ENCODE measurements around the gene IZUMO1.
"Not testable (repeated sequence)": the region's sequence is repeated elsewhere in the genome, so short reads cannot be mapped to it uniquely, and the experiment has no call there.

IZUMO1 gene
- total RNA-seq: 0 to 0.08 (median 0) reads per million in 4 donors

DNA sequence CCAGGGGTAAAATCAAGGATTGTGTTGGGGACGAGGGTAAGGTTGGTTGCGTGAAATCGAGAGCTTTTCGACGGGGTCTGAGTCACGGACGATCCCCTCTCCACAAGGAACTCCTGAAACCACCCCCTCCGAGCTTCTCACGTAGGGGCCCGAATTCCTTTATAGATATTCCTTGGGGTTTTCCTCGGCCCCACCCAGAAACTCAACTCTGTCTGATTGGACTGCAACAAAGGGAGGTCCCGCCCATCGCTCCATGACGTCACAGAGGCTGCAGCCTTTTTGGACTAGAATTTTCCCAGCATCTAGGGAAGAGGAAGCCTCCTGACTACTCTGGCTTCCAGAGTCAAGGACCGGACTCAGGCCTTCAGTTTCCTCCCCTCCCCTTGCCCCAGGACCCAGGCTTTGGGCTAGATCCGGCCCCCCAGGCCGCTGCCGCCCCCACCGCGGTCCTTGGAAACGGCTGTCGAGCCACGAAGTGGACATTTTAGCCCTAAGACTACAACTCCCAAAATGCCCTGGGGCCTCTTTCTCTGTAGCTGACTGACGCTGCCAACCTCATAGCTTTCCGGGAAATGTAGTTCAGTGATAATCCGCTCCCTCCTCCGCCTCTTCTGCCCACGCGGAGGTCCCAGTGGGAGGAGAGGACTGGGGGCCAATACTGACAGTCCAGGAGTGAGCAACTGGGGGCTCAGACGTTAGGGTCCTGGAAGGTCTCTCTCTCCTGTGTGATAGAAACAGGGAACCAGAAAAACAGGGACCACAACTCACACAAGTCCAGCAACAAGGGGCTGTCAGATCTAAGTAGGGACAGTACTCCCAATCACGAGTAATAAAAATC is at the start of gene IZUMO1:
Gene IZUMO1, minus strand, starts transcription at position 172 of the 838 bp plus-strand sequence. CDS start 1,050 bp downstream, outside the sequence.
- peak in 4 of 5 donors; percentile 32 to 74 (median 36) for DNase-seq

DNA sequence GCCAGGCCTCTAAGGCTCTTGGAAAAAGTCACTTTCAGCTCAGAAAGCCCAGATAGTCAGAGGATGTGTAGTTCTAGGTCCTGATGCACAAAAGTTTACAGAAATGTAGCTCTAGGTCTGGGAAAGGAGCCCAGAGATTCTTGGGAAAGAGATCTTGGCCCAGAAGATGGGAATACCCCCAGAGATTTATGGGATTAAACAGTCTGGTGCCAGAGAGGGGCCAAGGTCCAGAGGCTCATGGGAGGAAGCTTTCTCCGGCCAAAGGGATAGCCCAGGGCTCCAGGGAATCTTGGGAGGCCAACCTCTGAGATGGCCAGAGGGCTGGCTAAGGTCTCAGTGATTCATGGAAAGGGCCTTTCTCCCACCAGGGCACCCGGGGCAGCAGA is 49.0 kb upstream of the IZUMO1 start:
- no peak for DNase-seq

DNA sequence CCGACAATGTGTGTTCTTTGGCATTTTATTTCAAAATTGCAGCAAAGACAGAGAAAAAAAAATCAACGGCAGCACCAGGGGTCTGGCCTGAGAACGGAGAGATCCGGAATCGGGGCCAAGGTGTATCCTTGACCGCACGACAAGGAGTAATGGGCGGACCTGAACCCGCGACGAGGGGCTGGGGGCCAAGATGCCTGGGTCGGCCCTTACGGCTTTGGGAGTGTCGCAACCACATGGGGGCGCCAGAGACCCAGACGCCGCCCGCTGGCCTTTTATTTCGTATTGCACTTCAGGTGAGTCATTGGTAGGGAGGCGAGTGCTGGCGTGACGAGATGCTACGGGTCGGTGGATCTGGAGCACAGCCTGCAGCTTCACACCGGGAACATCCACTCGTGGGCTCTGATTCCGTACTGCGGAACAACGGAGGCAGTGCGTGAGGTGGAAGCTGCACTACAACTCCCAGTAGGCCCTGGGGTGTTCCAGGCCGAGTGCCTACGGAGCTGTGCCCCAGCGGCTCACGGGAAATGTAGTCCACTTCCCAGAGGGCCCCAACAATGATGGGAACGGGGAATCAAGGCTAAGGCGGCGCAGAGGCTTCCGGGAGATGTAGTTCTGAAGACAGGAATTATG is 48.5 kb upstream of the IZUMO1 start:
- peak; percentile 65 to 89 (median 78) for DNase-seq

DNA sequence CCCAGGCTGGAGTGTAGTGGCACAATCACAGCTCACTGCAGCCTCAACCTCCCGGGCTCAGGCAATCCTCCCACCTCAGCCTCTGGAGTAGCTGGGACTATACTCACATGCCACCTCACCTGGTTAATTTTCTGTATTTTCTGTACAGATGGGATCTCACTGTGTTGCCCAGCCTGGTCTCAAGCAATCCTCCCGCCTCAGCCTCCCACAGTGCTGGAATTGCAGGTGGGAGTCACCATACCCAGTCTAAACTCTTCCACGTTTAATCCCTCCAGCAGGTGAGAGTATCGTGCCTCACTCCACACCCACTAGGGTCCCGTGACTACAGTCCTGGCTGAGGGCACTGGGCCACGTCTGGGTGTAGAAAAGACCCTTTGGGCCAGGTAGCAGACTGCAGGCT is 47.6 kb upstream of the IZUMO1 start:
- DNase-seq: no peak

DNA sequence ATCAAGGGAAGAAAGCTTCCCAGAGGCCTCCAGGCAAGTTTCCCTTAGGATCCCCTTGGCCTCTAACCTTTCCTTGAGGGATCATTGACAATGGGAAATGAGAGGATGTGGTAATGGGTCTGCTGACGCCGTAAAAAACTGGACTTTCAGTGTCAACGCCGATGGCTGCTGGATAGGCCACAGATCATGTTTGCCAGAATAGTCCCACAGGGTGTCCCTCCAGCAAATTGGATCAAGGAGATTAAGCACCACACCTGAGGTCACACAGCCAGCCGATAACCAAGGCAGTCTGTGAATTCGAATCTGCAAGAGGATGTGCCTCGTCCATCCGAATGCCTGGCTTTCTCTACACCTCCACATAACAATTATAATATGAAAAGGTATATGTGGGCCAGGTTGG is 46.6 kb upstream of the IZUMO1 start:
- no peak for DNase-seq

DNA sequence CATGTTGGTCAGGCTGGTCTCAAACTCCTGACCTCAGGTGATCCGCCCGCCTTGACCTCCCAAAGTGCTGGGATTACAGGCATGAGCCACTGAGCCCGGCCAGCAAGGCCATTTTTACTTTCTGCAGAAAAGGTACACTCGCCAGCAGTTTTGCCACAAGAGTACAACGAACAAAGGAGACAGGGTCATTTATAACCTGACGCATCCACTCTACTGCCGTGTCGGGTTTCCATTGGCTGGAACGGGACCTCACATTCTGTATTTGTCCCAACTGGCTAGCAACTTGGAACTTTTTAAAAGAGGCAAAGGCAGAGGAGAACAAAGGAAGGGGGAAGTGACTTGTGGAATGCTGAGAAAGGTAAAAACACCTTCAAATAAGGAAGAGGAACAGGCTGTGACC is 40.6 kb upstream of the IZUMO1 start:
- not testable (repeated sequence) for DNase-seq

DNA sequence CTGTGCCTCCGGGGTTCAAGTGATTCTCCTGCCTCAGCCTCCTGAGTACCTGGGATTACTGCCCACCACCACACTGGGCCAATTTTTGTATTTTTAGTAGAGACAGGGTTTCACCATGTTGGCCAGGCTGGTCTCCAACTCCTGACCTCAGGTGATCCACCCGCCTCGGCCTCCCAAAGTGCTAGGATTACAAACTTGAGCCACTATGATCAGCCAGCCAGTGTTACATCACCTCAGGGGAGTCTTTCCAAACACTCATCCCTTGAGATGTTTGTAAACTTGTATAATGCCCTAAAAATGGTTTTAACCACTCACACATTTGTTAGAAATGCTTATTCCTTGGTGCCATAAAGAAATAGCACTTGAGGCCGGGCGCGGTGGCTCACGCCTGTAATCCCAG is 39.7 kb upstream of the IZUMO1 start:
- not testable (repeated sequence) for DNase-seq

DNA sequence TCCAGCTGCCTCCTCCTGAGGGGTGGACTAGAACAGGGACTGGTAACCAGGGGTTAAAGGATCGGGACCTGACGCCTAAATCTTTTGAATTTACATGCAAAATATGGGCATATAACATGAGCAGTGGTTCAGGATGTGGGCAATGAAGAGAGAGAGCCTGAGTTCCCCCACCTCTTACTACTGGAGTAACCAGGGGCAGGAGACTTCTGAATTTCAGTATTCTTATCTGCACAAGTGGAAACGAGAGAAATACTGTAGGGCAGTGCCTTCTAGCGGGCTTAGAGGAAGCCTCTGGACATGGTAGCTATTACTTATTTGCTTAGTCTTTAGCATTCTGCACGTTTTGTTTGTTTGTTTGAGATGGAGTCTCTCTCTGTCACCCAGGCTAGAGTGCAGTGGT is 37.8 kb upstream of the IZUMO1 start:
- DNase-seq: no peak

DNA sequence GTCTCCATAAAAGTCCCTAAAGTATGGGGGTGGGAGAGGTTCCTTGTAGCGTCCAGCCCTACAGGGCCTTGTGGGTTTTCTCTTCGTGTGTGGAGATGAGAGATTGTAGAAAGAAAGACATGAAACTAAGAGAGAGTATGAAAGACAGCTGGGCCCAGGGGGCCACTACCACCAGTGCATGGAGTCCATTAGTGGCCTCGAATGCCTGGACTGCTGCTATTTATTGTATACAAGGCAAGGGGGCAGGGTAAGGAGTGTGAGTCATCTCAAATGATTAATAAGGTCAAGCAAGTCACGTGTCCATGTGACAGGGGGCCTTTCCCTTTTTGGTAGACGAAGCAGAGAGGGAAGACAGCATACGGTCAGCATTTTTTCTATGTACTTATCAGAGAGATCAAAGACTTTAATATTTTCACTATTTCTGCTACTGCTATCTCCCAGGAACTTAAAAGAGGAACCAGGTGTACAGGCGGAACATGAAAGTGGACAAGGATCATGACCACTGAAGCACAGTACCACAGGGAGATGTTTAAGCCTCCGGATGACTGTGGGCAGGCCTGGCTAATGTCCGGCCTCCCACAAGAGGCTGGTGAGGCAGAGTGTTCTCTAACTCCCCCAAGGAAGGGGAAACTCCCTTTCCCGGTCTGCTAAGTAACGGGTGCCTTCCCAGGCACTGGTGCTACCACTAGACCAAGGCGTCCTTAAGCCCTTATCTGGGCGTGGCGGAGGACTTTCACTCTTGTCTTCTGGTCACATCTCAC is 34.1 kb upstream of the IZUMO1 start:
- DNase-seq: no peak

DNA sequence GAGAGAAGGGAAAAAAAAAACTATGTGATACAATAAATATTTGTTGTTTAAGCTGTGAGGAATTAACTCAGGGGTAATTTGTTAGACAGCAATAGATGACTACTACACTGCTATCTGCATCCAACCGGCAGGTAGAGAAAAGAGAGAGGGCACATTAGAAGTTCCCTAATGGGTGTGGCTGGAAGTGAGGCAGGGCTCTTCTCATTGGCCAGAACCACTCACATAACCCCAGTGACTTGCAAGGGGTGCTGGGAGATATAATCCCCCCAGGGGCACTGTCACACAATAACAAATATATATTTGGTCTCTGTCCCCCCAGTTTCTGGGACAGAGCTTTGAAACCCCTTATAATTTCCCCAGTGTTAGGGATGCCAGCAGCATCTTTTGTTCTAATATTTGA is 32.9 kb upstream of the IZUMO1 start:
- DNase-seq: no peak

DNA sequence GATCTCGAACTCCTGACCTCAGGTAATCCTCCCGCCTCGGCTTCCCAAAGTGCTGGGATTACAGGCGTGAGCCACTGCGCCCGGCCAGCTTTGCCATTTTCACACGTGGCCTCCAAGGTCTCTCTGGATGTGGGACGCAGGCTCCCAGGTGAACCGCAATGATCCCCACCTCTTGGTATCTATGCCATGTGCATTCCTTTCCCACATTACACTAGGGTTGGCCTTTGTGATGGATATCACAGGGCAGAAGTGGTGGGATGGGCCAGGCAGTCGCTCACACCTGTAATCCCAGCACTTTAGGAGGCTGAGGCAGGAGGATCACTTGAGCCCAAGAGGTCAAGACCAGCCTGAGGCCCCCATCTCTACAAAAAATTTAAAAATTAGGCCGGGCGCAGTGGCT is 31.0 kb upstream of the IZUMO1 start:
- no peak for DNase-seq

DNA sequence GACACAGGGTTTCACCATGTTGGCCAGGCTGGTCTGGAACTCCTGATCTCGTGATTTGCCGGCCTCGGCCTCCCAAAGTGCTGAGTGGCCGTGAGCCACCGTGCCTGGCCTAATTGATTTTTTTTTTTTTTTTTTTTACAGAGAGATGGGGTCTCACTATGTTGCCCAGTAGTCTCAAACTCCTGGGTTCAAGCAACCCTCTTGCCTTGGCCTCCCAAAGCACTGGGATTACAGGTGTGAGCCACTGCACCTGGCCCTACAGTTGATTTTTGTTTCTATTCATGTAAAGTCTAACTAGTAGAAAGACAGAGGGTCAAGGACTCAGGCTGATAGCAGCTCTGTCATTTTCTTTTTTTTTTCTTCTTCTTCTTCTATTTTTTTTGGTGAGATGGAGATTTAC is 30.4 kb upstream of the IZUMO1 start:
- no peak for DNase-seq

DNA sequence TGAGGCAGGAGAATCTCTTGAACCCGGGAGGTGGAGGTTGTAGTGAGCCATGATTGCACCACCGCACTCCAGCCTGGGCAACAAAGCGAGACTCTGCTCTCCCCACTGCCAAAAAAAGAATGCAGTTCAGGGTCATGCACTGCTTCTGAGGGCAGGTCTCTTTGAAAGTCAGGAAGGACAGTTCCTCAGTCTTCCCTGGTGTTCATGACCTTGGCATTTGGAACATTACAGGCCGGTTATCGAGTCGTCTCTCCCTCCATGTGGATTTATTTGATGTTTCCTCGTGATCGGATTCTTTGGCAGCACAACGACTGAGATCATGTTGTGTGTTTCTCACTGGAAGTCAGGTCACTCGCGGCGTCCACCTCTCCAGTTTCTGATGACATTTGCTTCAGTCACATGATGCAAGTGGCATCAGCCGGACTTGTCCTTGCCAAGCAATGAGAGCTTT is 25.8 kb upstream of the IZUMO1 start:
- DNase-seq: no peak

DNA sequence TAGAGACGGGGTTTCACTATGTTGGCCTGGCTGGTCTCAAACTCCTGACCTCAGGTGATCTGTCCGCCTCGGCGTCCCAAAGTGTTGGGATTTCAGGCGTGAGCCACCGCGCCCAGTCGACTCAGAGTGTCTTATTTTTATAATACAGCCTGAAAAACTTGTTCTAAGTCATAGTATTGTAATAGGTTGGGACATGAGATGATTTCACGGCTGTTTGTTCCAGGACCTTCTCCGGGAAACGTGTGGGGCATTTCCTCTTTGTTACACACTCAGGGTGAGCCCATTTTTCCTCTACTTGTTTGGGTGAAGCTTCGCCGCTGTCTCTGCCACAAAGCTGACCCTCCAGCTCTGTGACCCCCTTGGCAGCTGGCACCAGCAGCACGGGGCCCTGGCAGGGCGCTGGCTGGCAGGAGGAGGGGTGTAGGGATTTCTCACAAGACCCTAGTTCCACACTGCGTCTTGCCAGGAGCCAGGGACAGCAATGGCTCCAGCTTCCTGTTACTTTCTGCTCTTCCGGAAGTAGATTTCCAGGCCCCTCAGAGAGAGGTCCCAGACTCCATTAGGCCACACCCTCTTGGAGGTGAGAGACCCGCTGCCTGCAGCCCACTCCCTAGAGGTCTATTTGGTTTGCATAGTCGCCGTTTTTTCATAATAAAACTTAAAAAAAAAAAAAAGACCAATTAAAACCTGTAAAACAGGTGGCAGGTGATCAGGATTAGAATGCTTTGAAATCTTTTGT is 24.2 kb upstream of the IZUMO1 start:
- DNase-seq: no peak

DNA sequence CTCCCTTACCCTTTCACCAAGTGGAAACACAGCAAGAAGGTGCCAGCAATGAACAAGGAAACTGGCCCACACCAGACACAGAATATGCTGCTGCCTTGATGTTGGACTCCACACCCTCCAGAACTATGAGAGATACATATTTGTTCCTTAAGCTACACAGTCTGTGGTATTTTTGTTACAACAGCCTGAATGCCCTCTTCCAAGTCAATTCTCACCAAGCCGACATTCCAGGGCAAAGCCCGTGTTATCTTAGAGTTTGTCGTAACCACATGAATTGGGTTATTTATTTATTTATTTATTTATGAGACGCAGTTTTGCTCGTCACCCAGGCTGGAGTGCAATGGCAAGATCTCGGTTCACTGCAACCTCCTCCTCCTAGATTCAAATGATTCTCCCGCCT is 23.6 kb upstream of the IZUMO1 start:
- no peak for DNase-seq

DNA sequence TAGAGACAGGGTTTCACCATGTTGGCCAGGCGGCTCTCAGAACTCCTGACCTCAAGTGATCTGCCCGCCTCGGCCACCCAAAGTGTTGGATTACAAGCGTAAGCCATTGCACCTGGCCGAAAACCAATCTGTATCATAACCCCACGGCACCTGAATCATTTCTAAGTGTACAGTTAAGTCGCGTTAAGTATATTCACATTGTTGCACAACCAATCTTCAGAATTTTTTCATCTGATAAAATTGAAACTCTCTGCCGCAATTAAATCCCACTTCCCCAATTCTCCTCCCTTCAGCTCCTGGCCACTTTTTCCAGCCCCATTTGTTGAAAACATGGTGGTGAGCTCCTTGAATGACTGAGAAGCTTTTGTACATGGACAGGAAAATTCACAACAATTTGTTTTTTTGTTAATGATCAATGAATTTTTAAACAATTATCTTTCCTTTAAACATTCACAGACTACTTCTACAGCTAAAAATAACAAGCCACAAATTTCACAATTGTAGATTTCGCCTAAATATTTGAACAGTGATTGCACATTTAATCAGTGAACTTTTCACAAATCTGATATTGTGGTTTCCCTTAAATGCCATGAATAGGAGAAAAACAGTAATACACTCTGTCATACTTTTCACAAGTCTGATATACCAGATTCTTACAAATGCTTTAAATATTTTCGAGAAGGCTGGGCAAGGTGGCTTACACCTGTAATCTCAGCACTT is 22.4 kb upstream of the IZUMO1 start:
- no peak for DNase-seq

DNA sequence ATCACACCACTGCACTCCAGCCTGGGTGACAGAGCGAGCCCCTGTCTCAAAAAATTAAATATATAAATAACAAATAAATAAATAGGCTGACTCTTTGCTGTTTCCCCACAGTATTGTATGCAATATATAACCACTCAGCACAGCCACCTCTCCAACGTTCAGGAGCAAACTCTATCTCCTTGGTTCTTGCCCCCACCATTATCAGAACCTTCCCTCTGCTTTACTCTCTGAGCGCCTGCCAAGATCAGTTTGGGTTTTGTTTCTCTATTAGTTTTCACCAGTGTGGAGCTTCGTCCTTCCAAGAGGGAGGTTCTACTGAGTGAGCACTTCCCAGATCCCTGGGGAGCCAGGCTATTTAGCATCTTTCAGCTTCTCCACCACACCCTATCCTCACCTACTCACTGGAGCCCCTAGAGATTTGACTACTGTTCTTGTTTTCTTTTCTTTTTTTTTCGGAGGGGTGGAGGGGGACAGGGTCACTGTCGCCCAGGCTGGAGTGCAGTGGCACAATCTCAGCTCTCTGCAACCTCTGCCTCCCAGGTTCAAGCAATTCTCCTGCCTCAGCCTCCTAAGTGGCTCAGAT is 21.6 kb upstream of the IZUMO1 start:
- DNase-seq: not testable (repeated sequence)

DNA sequence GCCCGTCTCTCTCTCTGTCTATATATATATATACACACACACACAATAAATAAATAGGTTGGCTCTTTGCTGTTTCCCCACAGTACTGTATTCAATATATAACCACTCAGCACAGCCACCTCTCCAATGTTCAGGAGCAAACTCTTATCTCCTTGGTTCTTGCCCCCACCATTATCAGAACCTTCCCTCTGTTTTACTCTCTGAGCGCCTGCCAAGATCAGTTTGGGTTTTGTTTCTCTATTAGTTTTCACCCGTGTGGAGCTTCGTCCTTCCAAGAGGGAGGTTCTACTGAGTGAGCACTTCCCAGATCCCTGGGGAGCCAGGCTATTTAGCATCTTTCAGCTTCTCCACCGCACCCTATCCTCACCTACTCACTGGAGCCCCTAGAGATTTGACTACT is 19.1 kb upstream of the IZUMO1 start:
- DNase-seq: not testable (repeated sequence)

DNA sequence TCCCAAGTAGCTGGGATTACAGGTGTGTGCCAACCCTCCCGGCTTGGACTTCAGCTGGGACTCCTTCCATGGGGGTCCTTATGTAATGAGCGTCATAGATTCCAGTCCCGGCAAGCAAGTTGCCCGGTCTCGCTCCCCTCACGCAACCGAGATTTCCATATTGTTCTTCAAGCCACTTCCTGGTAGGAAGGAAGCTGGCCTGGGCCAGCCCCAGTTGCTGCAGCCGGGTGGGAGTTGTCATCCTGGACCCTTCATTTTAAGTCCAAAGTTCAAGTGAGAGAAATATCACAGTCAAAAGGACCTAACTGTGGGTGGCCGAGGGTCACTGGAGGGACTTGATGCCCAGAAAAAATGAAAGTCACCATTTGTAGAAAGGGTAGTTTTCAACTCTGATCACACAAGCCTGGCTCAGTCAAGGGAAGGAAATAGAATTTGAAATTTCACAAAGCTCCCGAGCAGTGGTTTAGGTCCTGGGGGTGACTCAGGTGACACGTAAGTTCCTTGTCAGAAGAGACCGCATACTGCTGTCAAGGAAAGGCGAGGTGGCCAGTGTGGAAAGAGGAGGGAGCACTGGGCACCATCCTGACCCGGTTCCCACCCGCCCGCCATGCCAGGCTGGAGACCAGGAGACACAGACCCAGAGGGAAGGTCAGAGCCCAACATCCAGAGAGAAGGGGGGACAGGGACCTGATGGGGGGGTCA is 13.9 kb upstream of the IZUMO1 start:
- no peak for DNase-seq

DNA sequence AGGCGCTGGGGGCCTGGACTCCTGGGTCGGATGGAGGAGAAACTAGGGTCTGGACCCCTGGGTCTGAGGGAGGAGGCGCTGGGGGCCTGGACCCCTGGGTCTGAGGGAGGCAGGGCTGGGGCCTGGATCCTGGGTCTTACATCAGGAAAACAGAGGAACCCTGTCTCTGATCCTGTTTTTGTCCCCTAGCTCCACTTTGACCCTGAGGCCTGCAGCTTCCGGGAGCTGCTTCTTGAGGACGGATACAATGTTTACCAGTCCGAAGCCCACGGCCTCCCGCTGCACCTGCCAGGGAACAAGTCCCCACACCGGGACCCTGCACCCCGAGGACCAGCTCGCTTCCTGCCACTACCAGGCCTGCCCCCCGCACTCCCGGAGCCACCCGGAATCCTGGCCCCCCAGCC is 11.0 kb upstream of the IZUMO1 start:
- DNase-seq: no peak

DNA sequence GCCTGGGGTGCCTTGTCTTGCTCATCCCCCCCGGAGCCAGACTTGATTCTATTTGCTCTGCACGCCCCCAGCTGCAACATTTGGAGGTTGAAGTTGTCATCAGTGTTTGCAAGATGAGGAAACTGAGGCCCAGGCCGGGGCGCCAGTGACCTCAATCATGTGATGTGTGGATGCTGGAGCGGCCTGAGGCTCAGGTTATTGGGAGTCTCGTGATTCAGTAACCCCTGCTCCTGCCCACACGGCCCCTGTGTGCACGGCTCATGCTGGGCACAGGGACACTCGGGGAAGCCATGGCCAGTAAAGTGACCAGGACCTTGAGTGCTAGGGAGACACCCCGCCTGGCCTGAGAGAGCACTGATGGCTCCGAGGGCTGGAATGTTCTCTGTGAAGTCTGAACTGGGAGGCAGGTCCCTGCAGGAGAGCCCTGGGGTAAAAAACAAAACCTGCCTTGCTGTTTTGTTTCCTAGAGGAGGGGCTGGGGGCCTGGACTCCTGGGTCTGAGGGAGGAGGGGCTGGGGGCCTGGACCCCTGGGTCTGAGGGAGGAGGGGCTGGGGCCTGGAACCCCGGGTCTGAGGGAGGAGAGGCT is 10.5 kb upstream of the IZUMO1 start:
- no peak for DNase-seq

Measured in T-helper 1 cell (primary cell).